ENCODE results near the gene CBY3.

- TF ChIP-seq CTCF (IDR thresholded peaks at IDR 0.05) = no peak
- TF ChIP-seq MAX (IDR thresholded peaks at IDR 0.05; ENCODE audit: low read depth) = no peak
Observed at GRCh38 chr5:179697108-179697507, 16.3 kb upstream of the CBY3 start.
